B cell (primary cell): ENCODE data around the gene TRIM24. TPM values are rescaled to one million over a fixed set of nuclear protein-coding genes. Genes with fewer than 3 reads are reported as not detected.

Source experiments
- ATAC-seq: fragments of 200-7000 bp; cut with Tn5 transposase; one replicate; pipeline ENCODE4 v1.10.0; 2021; ENCODE audit warnings: low read depth, mild to moderate bottlenecking, moderate number of reproducible peaks, moderate library complexity
- CTCF ChIA-PET: fragments of 350-600 bp; sonication (Branson Sonifier 250); formaldehyde crosslinking; loops from one replicate; lab custom pipeline; 2021; ENCODE audit warnings: antibody characterized with exemption, inconsistent platforms; lab: Charles Lee
- POLR2A ChIA-PET: fragments of 350-600 bp; sonication (Branson Sonifier 250); formaldehyde crosslinking; loops from one replicate; lab custom pipeline; 2021; ENCODE audit warnings: antibody characterized with exemption; lab: Charles Lee
- DNase-seq: peaks from one replicate; pipeline ENCODE4 v3.0.0; 2013
- H2AFZ ChIP-seq: 2 replicates; pipeline ENCODE4 v1.6.1; 2012; ENCODE audit warnings: mild to moderate bottlenecking, low read depth, low read length; ENCODE audit not compliant: insufficient read depth, poor library complexity, severe bottlenecking
- H3K27ac ChIP-seq, 2 donors: 1 replicate in 1 of 2; 2 replicates in 1 of 2; pipeline ENCODE4 v1.5.1; 2012 to 2013; ENCODE audit warnings: low read length in 2 of 2, mild to moderate bottlenecking in 2 of 2, moderate library complexity in 1 of 2
- H3K27me3 ChIP-seq, 4 experiments: fragments of 200-600 bp in 1 of 4; sonication (generic) in 1 of 4; replicated peaks in 1 of 4; 1 replicate in 2 of 4; 2 replicates in 2 of 4; pipeline versions ENCODE4 v1.6.1 to v1.7.0; 2013 to 2016; ENCODE audit warnings: low read length in 3 of 4, mild to moderate bottlenecking in 2 of 4, mixed read lengths in 1 of 4, moderate library complexity in 1 of 4; ENCODE audit not compliant: insufficient read depth in 4 of 4, control insufficient read depth in 3 of 4; ENCODE audit errors: control extremely low read depth in 1 of 4
- H3K36me3 ChIP-seq, 2 experiments: replicated peaks in 1 of 2; 1 replicate in 1 of 2; 2 replicates in 1 of 2; pipeline versions ENCODE4 v1.6.1 to v1.7.1; 2013; ENCODE audit warnings: low read length in 1 of 2; ENCODE audit not compliant: insufficient read depth in 2 of 2, control insufficient read depth in 1 of 2; ENCODE audit errors: control extremely low read depth in 1 of 2, extremely low read depth in 1 of 2
- H3K4me1 ChIP-seq, 2 donors: fragments of 200-600 bp in 1 of 2; sonication (generic) in 1 of 2; 1 replicate in 1 of 2; 2 replicates in 1 of 2; pipeline versions ENCODE4 v1.5.1 to v1.6.1; 2013 to 2017; ENCODE audit warnings: low read length in 2 of 2; ENCODE audit not compliant: control insufficient read depth in 2 of 2, insufficient read depth in 2 of 2
- H3K4me2 ChIP-seq: replicated peaks from 2 replicates; pipeline ENCODE3; 2012; ENCODE audit warnings: mild to moderate bottlenecking, low read depth, low read length; ENCODE audit not compliant: poor library complexity, severe bottlenecking
- H3K4me3 ChIP-seq, 5 experiments: fragments of 200-600 bp in 1 of 5; sonication (generic) in 1 of 5; 1 replicate in 3 of 5; 2 replicates in 2 of 5; pipeline versions ENCODE4 v1.5.1 to v1.7.0; 2011 to 2016; ENCODE audit warnings: low read length in 4 of 5, mild to moderate bottlenecking in 4 of 5, low read depth in 2 of 5, control low read depth in 1 of 5, moderate library complexity in 1 of 5; ENCODE audit not compliant: insufficient read depth in 1 of 5; ENCODE audit errors: control extremely low read depth in 1 of 5, extremely low read depth in 1 of 5
- H3K79me2 ChIP-seq: fragments of 200-600 bp; sonication (generic); one replicate; pipeline ENCODE4 v1.6.0; 2016; ENCODE audit warnings: low read length; ENCODE audit not compliant: control insufficient read depth, insufficient read depth
- H3K9ac ChIP-seq: fragments of 200-600 bp; sonication (generic); 2 replicates; pipeline ENCODE4 v1.6.1; 2017; ENCODE audit warnings: mild to moderate bottlenecking, low read length, moderate library complexity
- H3K9me3 ChIP-seq, 3 donors: one replicate each; pipeline versions ENCODE4 v1.6.1 to v1.7.1; 2013; ENCODE audit warnings: low read length in 2 of 3; ENCODE audit not compliant: control insufficient read depth in 2 of 3, insufficient read depth in 1 of 3; ENCODE audit errors: control extremely low read depth in 1 of 3
- H4K20me1 ChIP-seq: 2 replicates; pipeline ENCODE4 v1.6.0; 2012; ENCODE audit warnings: mild to moderate bottlenecking, low read length; ENCODE audit not compliant: insufficient read depth, control insufficient read depth, poor library complexity, severe bottlenecking
- H3K27ac Mint-ChIP-seq: one replicate; pipeline ENCODE4 v1.8.0; 2021; ENCODE audit warnings: mixed read lengths
- H3K27me3 Mint-ChIP-seq: one replicate; pipeline ENCODE4 v1.8.0; 2021; ENCODE audit warnings: mixed read lengths
- H3K4me1 Mint-ChIP-seq: one replicate; pipeline ENCODE4 v1.8.0; 2021; ENCODE audit warnings: mixed read lengths
- H3K4me3 Mint-ChIP-seq: one replicate; pipeline ENCODE4 v1.8.0; 2021; ENCODE audit warnings: mixed read lengths
- H3K9me3 Mint-ChIP-seq: one replicate; pipeline ENCODE4 v1.8.0; 2022; ENCODE audit warnings: mixed read lengths; ENCODE audit not compliant: insufficient read depth
- CTCF ChIP-seq: fragments of 200-600 bp; IDR thresholded peaks from one replicate; pipeline ENCODE4 v1.8.0; 2022; ENCODE audit warnings: antibody characterized with exemption, mild to moderate bottlenecking
- EZH2 ChIP-seq: IDR thresholded peaks from 2 replicates; pipeline ENCODE4 v1.6.1; 2012; ENCODE audit warnings: borderline replicate concordance, low read depth, mild to moderate bottlenecking, moderate library complexity, low read length; ENCODE audit not compliant: insufficient read depth, poor library complexity, severe bottlenecking
- WGBS: methylation state at CpG from one replicate; pipeline ENCODE4 v1.1.5; 2013; ENCODE audit warnings: missing lambda C conversion rate; ENCODE audit not compliant: insufficient coverage; 5-methylcytosine and 5-hydroxymethylcytosine counted together
- intact Hi-C: fragments of 100-400 bp; cut with micrococcal nuclease; formaldehyde crosslinking; loops from one replicate; pipeline ENCODE4 v1.10.0; 2022
- polyA plus RNA-seq: library from polyadenylated mRNA; depleted of rRNA; stranded (reverse); fragments of >200 nt; gene quantifications from 2 replicates; pipeline ENCODE4 v1.2.3, GENCODE V29; 2012
- total RNA-seq, 2 donors: library from RNA; stranded (reverse); fragments of 120-200 nt in 1 of 2; gene quantifications; 1 replicate in 1 of 2; 2 replicates in 1 of 2; pipeline versions ENCODE4 v1.2.3 to v1.2.4, GENCODE V29; 2013 to 2022

The TRIM24 gene
- total and polyA plus RNA-seq, 2 donors (not counting 1 experiment from before 2014, with no cell fraction given), result 3.7 to 18.7 TPM

GRCh38 chr7:138559448-138559847 is 99.4 kb downstream of the TRIM24 start:
- Histone ChIP-seq H3K9ac (no peak overlapping the region), H3K36me3 (peaks cover 10 to 80% of the 10 kb centered on the region in 2 experiments), H3K4me1 (no peaks in the 10 kb centered on the region), H3K79me2 (no peaks in the 10 kb centered on the region), H3K4me2 (no peak overlapping the region), H2AFZ (no peak overlapping the region), H3K27me3 (no peaks in the 10 kb centered on the region), H3K9me3 (peaks cover 9 to 76% (median 66%) of the 10 kb centered on the region in 3 donors), H3K27ac (no peak overlapping the region), H3K4me3 (no peak overlapping the region), H4K20me1 (no peaks in the 10 kb centered on the region)
- Mint-ChIP-seq H3K27me3 (no peaks in the 10 kb centered on the region), H3K4me1 (no peaks in the 10 kb centered on the region), H3K4me3 (no peak overlapping the region), H3K9me3 (peaks cover 42% of the 10 kb centered on the region), H3K27ac (no peak overlapping the region)
- TF ChIP-seq CTCF, result no peak
- no peak for TF ChIP-seq EZH2
- ChIA-PET CTCF (no interaction called here), POLR2A (no interaction called here)
- ATAC-seq (no peak), DNase-seq (no peak)
- intact Hi-C loops, result no loop called here
- WGBS, result 99% methylated on average over 5 of the region's 5 CpGs

GRCh38 chr7:138563808-138564207 is 103.7 kb downstream of the TRIM24 start:
- no peak overlapping the region for H3K9ac ChIP-seq
- Mint-ChIP-seq H3K4me1 (no peaks in the 10 kb centered on the region), H3K27me3 (no peaks in the 10 kb centered on the region), H3K27ac (no peak overlapping the region), H3K4me3 (no peak overlapping the region), H3K9me3 (peaks cover 28% of the 10 kb centered on the region)
- 100% methylated on average over 4 of the region's 4 CpGs for WGBS
- H3K4me2 ChIP-seq, result no peak overlapping the region
- no peaks in the 10 kb centered on the region for H3K79me2 ChIP-seq
- H3K4me3 ChIP-seq, result no peak overlapping the region
- no peaks in the 10 kb centered on the region for H4K20me1 ChIP-seq
- ATAC-seq (no peak), DNase-seq (no peak)
- TF ChIP-seq CTCF, result no peak
- TF ChIP-seq EZH2, result no peak
- POLR2A ChIA-PET, result interaction anchor here (0.6 kb wide), 1 partner anchor 18 kb away, joined by 3 read pairs; no protein-coding TSS in a partner anchor
- peaks cover 7 to 54% of the 10 kb centered on the region in 2 experiments for H3K36me3 ChIP-seq
- H3K27me3 ChIP-seq, result no peaks in the 10 kb centered on the region
- H3K9me3 ChIP-seq, result peaks cover 2 to 63% (median 60%) of the 10 kb centered on the region in 3 donors
- no peaks in the 10 kb centered on the region for H3K4me1 ChIP-seq
- intact Hi-C loops, result no loop called here
- CTCF ChIA-PET, result no interaction called here
- no peak overlapping the region for H2AFZ ChIP-seq
- no peak overlapping the region for H3K27ac ChIP-seq
